ENCODE results near the gene KRT74.

KRT74 gene

GRCh38 chr12:52533686-52534470 lies 39.8 kb downstream of the KRT74 start:
- no peak for DNase-seq

- no peak for DNase-seq
Observed at GRCh38 chr12:52532636-52533035, 41.0 kb downstream of the KRT74 start.

- no peak for DNase-seq
Observed at GRCh38 chr12:52531566-52532300, 41.9 kb downstream of the KRT74 start.

- no peak for DNase-seq
Observed at GRCh38 chr12:52530905-52531304, 42.7 kb downstream of the KRT74 start.

GRCh38 chr12:52530366-52530765 lies 43.3 kb downstream of the KRT74 start:
- no peak for DNase-seq

GRCh38 chr12:52529846-52530245 lies 43.8 kb downstream of the KRT74 start:
- DNase-seq: no peak

- no peak for DNase-seq
Observed at GRCh38 chr12:52529417-52529816, 44.2 kb downstream of the KRT74 start.

- DNase-seq: no peak
Observed at GRCh38 chr12:52528641-52529143, 45.0 kb downstream of the KRT74 start.

- DNase-seq: no peak
Observed at GRCh38 chr12:52527121-52527800, 46.4 kb downstream of the KRT74 start.

- DNase-seq: no peak
Observed at GRCh38 chr12:52526511-52526951, 47.1 kb downstream of the KRT74 start.

- DNase-seq: no peak
Observed at GRCh38 chr12:52525661-52526499, 47.8 kb downstream of the KRT74 start.

GRCh38 chr12:52524898-52525591 lies 48.6 kb downstream of the KRT74 start:
- no peak for DNase-seq

- DNase-seq: no peak
Observed at GRCh38 chr12:52524241-52524897, 49.3 kb downstream of the KRT74 start.

GRCh38 chr12:52523824-52524223 lies 49.8 kb downstream of the KRT74 start:
- DNase-seq: no peak

- DNase-seq: no peak
Observed at GRCh38 chr12:52522346-52523011, 51.2 kb downstream of the KRT74 start.

GRCh38 chr12:52521568-52522266 lies 51.9 kb downstream of the KRT74 start:
- DNase-seq: no peak

GRCh38 chr12:52521175-52521567 lies 52.5 kb downstream of the KRT74 start:
- no peak for DNase-seq

- DNase-seq: no peak
Observed at GRCh38 chr12:52519826-52520662, 53.6 kb downstream of the KRT74 start, which contains the start of gene KRT5. Gene KRT5 (minus strand): TSS chr12:52520394. CDS start chr12:52520296, 98 bp downstream.

- DNase-seq: no peak
Observed at GRCh38 chr12:52519387-52519703, 54.3 kb downstream of the KRT74 start.

Data from DMS79 (cell line).